Prostate gland (tissue), 2 donors: Measurements from ENCODE around the gene YRDC. TPM values are rescaled to one million over a fixed set of nuclear protein-coding genes. Genes with fewer than 3 reads are reported as not detected.
"Not testable (repeated sequence)": the region's sequence is repeated elsewhere in the genome, so short reads cannot be mapped to it uniquely, and the experiment has no call there.

Experiments used
- DNase-seq: peaks from one replicate; pipeline ENCODE4 v3.0.0-alpha.2; 2019; ENCODE audit warnings: low spot score
- H3K27ac ChIP-seq, 2 donors: fragments of 200-600 bp; sonication (generic); 2 replicates each; pipeline ENCODE4 v1.5.1; 2017 to 2019
- H3K27me3 ChIP-seq: fragments of 200-600 bp; sonication (generic); replicated peaks from 2 replicates; pipeline ENCODE4 v1.5.1; 2019; ENCODE audit not compliant: insufficient read depth
- H3K36me3 ChIP-seq, 2 donors: fragments of 200-600 bp; sonication (generic); 1 replicate in 1 of 2; 2 replicates in 1 of 2; pipeline versions ENCODE4 v1.5.1 to v1.8.1; 2017 to 2019
- H3K4me1 ChIP-seq: fragments of 200-600 bp; sonication (generic); replicated peaks from 2 replicates; pipeline ENCODE4 v1.5.1; 2019
- H3K4me3 ChIP-seq, 2 donors: fragments of 200-600 bp; sonication (generic); 2 replicates each; pipeline ENCODE4 v1.5.1; 2017 to 2019
- H3K9me3 ChIP-seq: fragments of 200-600 bp; sonication (generic); 2 replicates; pipeline ENCODE4 v1.5.1; 2017
- POLR2A ChIP-seq: fragments of 450-650 bp; IDR thresholded peaks from one replicate; pipeline ENCODE4 v1.6.1; 2016; ENCODE audit warnings: antibody characterized with exemption, mild to moderate bottlenecking
- POLR2AphosphoS5 ChIP-seq: sonication (generic); formaldehyde crosslinking; IDR thresholded peaks from one replicate; pipeline ENCODE4 v1.6.1; 2017; ENCODE audit warnings: antibody characterized with exemption
- WGBS: methylation state at CpG from one replicate; pipeline ENCODE4 v1.1.5; 2018; 5-methylcytosine and 5-hydroxymethylcytosine counted together
- intact Hi-C: fragments of 100-400 bp; cut with DNase I; formaldehyde crosslinking; loops from one replicate; pipeline ENCODE4 v1.14.2; 2022
- total RNA-seq, 2 donors: library from RNA; depleted of rRNA; stranded (reverse); fragments of >200 nt; gene quantifications; one replicate each; pipeline ENCODE4 v1.1.0, GENCODE V29; 2016
- TF ChIP-seq, protein P1 (sequence below), 4 experiments: fragments of 200-600 bp in 2 of 4; fragments of 450-650 bp in 2 of 4; sonication (generic) in 2 of 4; IDR thresholded peaks; 1 replicate in 3 of 4; 2 replicates in 1 of 4; pipeline ENCODE4 v1.5.1; 2016 to 2019; ENCODE audit warnings: antibody characterized with exemption in 4 of 4, mild to moderate bottlenecking in 2 of 4, moderate library complexity in 2 of 4

YRDC gene
- total RNA-seq, 2 donors from 2014 or later = 23.7 to 33.5 TPM

DNA sequence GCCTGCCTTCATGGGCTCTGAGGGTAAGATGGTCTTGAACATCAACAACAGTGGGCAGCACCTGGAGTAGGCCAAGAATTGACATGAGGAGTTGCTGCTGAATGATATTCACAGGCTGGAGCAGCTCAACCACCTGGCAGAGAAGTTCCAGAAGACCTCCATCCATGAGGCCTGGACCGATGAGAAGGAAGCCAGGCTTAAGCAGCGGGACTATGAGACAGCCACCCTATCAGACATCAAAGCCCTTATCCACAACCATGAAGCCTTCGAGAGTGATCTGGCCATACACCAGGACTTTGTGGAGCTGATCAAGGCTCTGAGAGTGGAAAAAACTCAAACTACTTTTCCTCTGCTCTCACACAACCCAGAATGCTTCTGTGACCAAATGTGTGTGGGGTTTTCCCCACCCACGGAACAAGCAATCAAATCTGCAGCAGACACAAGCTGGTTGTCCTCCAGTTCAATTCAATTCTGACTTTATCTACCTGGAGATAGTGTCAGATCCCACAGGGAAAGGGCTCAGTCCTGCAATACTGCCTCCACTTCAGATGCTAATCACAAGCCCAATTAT is 31.0 kb downstream of the YRDC start:
- Histone ChIP-seq H3K9me3 (no peaks in the 10 kb centered on the region), H3K4me3 (no peak overlapping the region), H3K4me1 (no peaks in the 10 kb centered on the region), H3K27me3 (no peaks in the 10 kb centered on the region), H3K27ac (no peak overlapping the region), H3K36me3 (no peaks in the 10 kb centered on the region)
- WGBS = 79% methylated on average over 4 of the region's 4 CpGs
- TF ChIP-seq POLR2A (no peak), POLR2AphosphoS5 (no peak)
- TF ChIP-seq, protein P1, sequence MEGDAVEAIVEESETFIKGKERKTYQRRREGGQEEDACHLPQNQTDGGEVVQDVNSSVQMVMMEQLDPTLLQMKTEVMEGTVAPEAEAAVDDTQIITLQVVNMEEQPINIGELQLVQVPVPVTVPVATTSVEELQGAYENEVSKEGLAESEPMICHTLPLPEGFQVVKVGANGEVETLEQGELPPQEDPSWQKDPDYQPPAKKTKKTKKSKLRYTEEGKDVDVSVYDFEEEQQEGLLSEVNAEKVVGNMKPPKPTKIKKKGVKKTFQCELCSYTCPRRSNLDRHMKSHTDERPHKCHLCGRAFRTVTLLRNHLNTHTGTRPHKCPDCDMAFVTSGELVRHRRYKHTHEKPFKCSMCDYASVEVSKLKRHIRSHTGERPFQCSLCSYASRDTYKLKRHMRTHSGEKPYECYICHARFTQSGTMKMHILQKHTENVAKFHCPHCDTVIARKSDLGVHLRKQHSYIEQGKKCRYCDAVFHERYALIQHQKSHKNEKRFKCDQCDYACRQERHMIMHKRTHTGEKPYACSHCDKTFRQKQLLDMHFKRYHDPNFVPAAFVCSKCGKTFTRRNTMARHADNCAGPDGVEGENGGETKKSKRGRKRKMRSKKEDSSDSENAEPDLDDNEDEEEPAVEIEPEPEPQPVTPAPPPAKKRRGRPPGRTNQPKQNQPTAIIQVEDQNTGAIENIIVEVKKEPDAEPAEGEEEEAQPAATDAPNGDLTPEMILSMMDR (IDR thresholded peaks at IDR 0.05) = no peak
- no peak for DNase-seq
- intact Hi-C loops = no loop called here

DNA sequence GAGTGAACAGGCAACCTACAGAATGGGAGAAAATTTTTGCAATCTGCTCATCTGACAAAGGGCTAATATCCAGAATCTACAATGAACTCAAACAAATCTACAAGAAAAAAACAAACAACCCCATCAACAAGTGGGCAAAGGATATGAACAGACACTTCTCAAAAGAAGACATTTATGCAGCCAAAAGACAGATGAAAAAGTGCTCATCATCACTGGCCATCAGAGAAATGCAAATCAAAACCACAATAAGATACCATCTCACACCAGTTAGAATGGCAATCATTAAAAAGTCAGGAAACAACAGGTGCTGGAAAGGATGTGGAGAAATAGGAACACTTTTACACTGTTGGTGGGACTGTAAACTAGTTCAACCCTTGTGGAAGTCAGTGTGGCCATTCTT is 36.6 kb downstream of the YRDC start:
- DNase-seq, H3K4me1 ChIP-seq, H3K36me3 ChIP-seq, H3K4me3 ChIP-seq, intact Hi-C loops, H3K27ac ChIP-seq, H3K27me3 ChIP-seq, H3K9me3 ChIP-seq: not testable (repeated sequence)

DNA sequence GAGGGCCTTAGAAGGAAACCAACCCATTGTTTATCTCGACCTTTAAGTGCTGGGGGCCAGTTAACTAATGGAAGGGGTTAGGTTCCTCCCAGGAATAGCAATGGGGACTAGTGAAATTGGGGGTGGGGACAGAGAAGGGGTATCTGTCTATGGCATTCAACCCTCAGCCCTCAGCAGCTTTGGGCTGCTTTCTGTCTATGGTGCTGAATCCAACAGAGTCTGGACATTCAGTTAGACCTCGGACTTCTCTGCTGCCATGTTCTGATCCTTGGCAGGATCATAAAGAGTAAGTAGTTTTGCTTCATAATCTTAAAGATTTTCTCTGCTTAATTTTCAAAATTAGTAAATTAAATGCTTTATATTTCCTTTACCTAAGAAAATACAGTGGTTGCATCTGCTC is 40.5 kb downstream of the YRDC start:
- 42% methylated on average over 2 of the region's 2 CpGs for WGBS
- Histone ChIP-seq H3K27me3 (peaks cover 23% of the 10 kb centered on the region), H3K9me3 (no peaks in the 10 kb centered on the region), H3K27ac (no peak overlapping the region), H3K36me3 (no peaks in the 10 kb centered on the region), H3K4me1 (no peaks in the 10 kb centered on the region), H3K4me3 (no peak overlapping the region)
- TF ChIP-seq, protein P1 (IDR thresholded peaks at IDR 0.05) = no peak
- no peak for TF ChIP-seq POLR2AphosphoS5
- intact Hi-C loops = no loop called here
- DNase-seq = no peak

DNA sequence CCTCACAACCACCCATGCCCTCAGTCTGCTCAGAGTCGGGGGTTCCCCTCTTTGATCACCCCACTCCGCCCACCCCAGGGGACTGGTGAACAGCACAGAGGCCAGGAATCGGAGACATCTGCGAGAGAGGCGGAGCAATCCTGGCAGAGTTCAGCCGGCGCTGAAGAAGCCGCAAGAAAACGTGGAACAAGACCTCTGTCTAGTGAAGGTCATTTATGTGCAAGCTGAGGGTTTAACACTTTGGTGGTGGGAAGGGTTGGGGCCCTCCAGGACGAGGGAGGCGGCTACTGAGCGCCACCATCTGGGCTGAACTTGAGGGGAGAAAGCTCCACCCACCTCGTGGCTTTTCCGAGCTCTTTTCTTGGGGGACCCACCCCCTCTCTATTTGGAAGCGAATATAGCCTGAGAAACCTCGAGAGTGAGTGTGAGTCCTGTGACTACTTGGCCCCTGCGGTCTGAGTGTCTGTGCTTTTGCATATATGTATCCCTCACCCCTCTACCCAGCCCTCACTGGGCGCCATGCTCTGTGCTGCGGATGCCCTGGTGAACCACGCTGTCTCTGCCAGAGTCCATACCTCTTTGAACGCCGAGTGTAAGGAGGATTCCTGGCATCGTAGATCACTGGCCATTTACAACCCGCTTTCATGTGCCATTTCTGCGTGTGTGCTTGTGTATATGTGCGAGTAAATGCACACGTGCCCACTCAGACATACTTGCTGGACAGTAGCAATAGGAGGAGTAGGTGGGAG is 41.9 kb downstream of the YRDC start:
- intact Hi-C loops = no loop called here
- Histone ChIP-seq H3K4me3 (no peak overlapping the region), H3K4me1 (no peaks in the 10 kb centered on the region), H3K27me3 (peaks cover 31% of the 10 kb centered on the region), H3K9me3 (no peaks in the 10 kb centered on the region), H3K27ac (no peak overlapping the region), H3K36me3 (no peaks in the 10 kb centered on the region)
- TF ChIP-seq, protein P1 (IDR thresholded peaks at IDR 0.05) = no peak
- TF ChIP-seq POLR2AphosphoS5 (no peak), POLR2A (no peak)
- no peak for DNase-seq
- 5% methylated on average over 27 of the region's 27 CpGs for WGBS

DNA sequence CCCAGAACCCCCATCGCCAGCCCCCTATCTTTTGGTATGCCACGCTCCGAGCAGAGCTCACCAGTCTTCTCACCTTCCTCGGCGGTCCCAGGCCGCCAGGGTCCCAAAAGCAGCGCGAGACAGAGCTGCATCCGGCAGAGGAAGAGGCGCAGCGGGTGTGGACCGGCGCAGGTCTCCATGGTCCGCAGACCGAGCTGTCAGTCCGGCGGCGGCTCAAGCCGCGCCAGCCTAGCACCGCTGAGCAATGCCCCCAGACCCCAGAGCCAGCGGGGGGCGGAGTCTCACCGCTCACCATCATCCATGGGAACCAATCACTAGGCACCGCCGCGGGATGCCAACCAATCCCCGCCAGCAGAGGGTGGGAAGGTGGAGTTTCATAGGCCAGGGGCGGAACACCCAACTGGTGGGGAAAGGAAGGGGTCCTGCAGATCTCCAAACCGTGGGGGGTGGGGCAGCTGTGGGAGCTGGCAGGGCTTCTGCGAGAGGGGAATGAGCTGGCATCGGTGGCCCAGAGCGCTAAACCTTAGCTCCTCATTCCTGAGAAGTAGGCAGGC is 43.0 kb downstream of the YRDC start, which contains the start of gene EPHA10:
Gene EPHA10, minus strand, starts transcription at position 233 of the 554 bp plus-strand sequence. Its CDS starts 54 bp downstream, at position 179.
- DNase-seq = no peak

More for the DNA sequence above, 43.0 kb downstream of the YRDC start, which contains the start of gene EPHA10:
- no peak for TF ChIP-seq POLR2A
- TF ChIP-seq, protein P1 (IDR thresholded peaks at IDR 0.05) = no peak
- no peak for TF ChIP-seq POLR2AphosphoS5
- H3K27me3 ChIP-seq = peaks cover 31% of the 10 kb centered on the region
- H3K9me3 ChIP-seq = no peaks in the 10 kb centered on the region
- no peak within 1 kb of the TSS for H3K27ac ChIP-seq
- no peaks in the 10 kb centered on the region for H3K4me1 ChIP-seq
- WGBS = 4% methylated on average over 33 of the region's 33 CpGs
- no peak within 1 kb of the TSS for H3K4me3 ChIP-seq
- intact Hi-C loops = no loop called here
- H3K36me3 ChIP-seq = no peaks in the 10 kb centered on the region
